HG02798 (cell line): ENCODE measurements around the gene FBXL14.
"Not testable (repeated sequence)": the region's sequence is repeated elsewhere in the genome, so short reads cannot be mapped to it uniquely, and the experiment has no call there.

Experiments used
- ATAC-seq: cut with Tn5 transposase; IDR thresholded peaks from one replicate; pipeline ENCODE4 v1.9.1; 2021; ENCODE audit warnings: mild to moderate bottlenecking; ENCODE audit not compliant: unreplicated experiment, poor library complexity

The FBXL14 gene

GRCh38 chr12:1622406-1622805, 28.0 kb upstream of the FBXL14 start:
- ATAC-seq = no peak

DNA sequence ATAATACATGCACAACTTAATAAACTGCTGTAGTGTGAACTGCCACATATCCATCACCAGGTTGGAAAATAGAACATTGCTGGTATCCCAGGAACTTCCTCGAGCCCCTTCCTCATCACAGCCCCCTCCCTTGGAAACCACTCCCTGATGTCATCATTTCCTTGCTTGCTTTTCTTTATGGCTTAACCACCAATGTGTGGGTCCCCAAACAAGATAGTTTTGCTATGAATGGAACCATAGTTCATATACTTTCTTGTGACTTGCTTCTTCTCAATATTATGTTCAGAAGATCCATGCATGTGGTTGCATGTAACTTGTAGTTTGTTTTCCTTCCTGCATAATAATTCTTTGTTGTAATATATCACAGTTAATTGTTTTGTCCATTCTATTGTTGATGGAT, 25.7 kb upstream of the FBXL14 start:
- no peak for ATAC-seq

DNA sequence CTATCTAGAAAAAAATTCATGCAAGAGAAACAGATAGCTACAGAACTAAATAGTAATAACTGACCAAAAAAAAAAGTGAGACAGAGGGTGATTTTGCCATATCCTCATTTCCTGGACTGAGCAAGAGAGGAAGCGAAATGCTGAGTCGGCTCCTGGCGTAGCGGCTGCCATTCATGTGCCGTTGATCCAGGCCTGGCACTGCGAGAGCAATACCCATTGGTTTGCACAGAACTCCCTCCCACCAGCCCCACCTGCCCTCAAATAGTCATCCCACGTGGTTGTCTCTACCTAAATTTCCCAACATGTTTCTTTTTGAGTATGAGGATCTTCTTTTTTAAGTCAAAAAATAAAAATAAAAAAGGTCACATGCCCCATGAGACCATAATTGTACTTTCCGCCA, 25.2 kb upstream of the FBXL14 start:
- no peak for ATAC-seq

DNA sequence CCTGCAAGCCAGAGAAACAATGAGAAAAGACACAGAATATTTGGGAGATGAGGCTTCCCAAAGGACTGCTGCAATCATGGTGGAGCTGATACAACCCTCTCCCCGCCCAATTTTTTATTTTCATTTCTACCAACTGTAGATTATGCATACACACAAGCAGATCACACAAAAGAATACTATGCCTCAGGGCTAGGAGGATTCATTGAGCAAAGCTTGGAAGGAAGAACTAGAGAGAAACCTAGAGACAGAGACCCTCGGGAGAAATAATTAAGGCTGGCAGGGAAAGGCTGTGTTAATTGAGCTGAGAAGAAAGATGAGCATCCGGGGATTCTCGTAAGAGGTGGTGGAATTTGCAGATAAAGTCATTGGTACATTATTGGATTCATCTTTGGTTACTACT, 24.8 kb upstream of the FBXL14 start:
- no peak for ATAC-seq

DNA sequence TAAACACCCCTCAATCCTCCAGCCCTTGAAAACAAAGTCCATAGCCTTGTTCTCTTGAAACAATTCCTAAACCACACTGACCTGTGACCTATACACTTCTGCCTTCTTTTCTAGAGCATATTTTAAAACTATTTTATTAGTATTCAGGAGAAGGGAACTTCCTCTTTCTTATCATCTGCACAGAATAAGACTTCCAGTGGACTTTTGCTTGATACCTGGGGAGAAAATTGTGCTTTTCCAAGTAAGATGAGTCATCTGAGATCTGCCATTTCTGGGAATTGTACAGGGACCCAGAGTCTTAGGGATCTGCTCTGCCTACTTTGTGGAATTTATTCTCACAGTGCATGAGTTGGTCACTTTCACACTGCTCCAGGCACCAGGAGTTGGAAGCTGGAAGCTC, 24.1 kb upstream of the FBXL14 start:
- no peak for ATAC-seq

GRCh38 chr12:1616233-1617066, 22.1 kb upstream of the FBXL14 start:
- no peak for ATAC-seq

- no peak for ATAC-seq
Observed at GRCh38 chr12:1614360-1614759, 20.0 kb upstream of the FBXL14 start.

- no peak for ATAC-seq
Observed at GRCh38 chr12:1613860-1614259, 19.5 kb upstream of the FBXL14 start.

GRCh38 chr12:1611803-1612572, 17.6 kb upstream of the FBXL14 start:
- ATAC-seq = no peak

- no peak for ATAC-seq
Observed at GRCh38 chr12:1610072-1610643, 15.8 kb upstream of the FBXL14 start.

GRCh38 chr12:1608713-1609119, 14.3 kb upstream of the FBXL14 start:
- no peak for ATAC-seq

GRCh38 chr12:1607940-1608712, 13.7 kb upstream of the FBXL14 start:
- no peak for ATAC-seq

DNA sequence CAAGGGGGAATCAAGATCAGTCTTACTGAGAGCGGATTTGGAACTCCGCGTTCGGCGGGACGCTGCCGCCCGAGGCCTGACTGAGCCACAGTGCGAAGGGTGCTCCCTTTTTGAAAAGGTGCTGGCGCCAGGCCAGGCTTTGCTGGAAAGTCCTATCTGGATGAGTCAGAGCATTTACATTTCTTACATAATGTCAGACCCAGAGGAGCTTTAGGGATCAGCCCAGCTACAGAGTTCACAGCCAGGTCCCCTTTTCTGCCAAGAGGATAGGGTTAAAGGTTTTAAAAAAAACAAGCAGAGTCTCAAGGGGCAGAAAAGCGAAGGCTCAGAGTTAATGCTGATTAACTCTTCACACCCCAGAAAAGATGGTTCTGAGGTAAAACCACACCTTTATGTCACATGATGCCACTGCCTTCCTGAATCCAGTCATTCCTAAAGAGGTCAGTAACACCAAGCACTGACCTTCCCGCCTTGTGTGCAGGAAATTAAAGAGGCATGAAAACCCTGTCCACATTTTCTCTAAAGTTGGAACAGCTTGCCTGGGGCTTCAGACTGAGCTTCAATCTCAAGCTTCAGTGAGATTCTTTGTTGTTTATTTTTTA, 11.7 kb upstream of the FBXL14 start:
- ATAC-seq = peak; percentile 75

DNA sequence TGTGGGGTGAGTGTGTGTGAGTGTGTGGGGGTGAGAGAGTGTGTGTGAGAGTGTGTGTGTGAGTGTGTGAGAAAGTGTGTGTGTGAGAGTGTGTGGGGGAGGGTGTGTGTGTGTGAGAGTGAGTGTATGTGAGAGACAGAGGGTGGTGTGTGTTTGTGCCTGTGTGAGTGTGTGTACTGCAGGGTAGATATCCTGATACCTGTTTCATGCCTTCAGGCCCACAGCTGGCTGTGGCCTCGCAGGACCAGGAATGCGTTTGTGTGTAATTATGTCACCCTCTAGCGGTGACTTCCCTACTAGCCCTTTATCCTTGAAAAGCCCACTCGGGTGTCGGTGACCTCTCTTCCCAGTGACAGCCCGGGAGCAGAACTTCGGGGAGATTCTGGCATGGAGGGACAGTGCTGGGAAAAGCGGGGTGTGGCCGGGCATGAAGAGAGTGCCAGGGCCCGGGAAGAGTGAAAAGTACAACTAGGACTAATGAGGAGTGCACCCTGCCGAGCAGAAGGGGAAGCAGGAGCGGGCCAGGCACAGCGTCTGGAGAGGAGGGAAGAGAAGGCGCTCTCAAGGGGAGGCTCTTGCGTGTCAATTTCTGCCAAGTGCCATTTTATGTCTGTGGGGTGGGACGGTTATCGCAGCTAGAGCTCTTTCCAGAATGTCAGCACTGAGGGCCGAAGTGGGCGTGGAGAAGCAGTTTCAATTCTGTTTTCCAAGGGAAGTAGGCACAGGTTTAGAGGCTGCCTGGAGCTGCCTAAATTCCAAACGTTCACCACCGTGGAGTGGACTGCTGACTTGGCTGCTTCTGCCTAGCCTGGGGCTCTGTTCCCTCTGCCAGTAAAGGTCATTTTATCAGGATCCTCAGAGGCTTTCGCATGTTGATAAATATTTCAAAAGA, 11.0 kb upstream of the FBXL14 start:
- ATAC-seq = peak; percentile 38

DNA sequence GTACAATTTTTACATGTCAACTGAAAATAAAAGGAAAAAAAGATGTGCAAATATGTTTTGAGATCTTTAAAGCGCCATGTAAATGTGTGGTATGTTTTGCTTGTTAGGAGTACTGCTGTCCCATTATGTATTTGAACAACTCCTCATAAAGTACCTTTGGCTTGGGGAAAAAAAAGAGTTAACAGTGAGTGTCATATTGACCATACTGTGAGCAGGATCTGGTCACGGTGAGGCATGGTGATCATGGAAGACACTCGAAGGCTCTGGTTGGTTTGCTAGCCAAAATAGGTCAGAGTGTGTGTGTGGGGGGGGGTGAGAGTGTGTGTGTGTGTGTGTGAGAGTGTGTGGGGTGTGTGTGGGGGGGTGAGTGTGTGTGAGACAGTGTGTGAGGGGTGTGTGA, 10.1 kb upstream of the FBXL14 start:
- ATAC-seq = no peak

- ATAC-seq = no peak
Observed at GRCh38 chr12:1603269-1603993, 9.1 kb upstream of the FBXL14 start.

DNA sequence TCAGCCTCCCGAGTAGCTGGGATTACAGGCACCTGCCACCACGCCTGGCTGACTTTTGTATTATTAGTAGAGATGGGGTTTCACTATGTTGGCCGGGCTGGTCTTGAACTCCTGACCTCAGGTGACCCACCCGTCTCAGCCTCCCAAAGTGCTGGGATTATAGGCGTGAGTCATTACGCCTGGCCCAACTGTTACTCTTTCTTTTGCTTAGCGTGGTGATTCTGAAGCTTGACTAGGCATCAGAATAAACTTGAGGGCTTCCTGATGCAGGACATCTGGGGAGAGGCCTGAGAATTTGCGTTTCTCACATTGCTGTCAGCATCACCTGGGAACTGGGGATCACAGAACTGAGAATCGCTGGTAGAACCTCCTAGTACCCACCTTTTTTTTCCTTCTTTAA, 8.3 kb upstream of the FBXL14 start:
- not testable (repeated sequence) for ATAC-seq

- ATAC-seq = no peak
Observed at GRCh38 chr12:1598757-1599156, 4.4 kb upstream of the FBXL14 start.
